ENCODE data around the gene PREX1.

PREX1 gene

GRCh38 chr20:48809673-48810072 lies 18.1 kb downstream of the PREX1 start:
- DNase-seq = no peak

- no peak for DNase-seq
Observed at GRCh38 chr20:48808382-48809034, 19.3 kb downstream of the PREX1 start.

DNA sequence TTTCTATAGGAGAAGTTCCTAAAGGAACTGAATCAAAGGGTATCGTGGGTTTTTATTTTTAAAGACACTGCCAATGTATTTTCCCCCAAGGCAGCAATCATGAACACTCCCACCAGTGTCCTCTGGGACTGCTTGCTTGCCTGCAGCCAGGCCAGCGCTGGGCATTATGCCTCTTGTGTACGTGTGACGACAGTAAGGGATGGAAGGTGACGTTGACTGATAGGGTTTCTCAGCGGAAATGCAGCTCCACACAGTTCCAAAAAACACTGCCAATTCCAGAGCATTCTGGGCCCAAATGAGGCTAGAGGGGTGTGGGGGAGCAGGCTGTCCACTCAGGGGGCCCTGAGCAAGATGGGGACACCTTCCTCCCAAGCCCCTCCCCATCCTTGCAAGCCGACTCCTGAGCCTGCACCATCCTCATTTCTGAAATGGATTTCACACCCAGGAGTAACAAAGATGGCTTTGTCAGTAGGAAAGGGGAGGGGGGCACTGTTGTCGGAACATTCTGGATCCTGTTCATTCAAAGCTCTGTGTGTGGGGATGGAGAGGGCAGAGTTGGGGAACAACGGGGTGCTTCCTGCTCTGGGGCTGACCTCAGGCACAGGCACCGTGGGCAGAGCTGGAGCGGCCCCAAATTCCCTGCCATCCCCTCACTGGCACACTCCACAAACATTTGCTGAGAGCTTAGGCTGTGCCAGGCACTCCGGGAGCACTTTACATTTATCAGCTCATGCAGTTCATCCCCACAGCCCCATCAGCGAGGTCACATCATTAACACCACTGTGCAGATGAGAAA lies 20.0 kb downstream of the PREX1 start:
- DNase-seq = no peak

DNA sequence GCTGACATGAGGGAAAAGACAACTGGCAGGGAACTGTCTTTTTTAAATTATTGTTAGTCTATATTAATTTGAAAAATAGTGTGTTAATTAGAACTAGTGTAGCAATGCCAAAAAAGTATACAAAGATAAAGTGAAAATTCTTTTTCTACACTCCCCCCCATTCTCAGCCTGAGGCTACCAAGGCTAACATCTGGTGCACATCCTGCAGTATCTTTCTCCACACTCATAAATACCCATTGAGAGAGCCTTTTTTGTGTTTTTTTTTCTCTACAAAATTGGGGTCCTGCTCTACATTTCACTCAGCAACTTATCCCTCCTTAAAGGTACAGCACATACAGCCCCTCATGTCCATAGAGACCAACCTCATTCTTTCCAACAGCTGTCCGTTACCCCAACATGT lies 20.7 kb downstream of the PREX1 start:
- DNase-seq = no peak

GRCh38 chr20:48805716-48806115 lies 22.1 kb downstream of the PREX1 start:
- no peak for DNase-seq

DNA sequence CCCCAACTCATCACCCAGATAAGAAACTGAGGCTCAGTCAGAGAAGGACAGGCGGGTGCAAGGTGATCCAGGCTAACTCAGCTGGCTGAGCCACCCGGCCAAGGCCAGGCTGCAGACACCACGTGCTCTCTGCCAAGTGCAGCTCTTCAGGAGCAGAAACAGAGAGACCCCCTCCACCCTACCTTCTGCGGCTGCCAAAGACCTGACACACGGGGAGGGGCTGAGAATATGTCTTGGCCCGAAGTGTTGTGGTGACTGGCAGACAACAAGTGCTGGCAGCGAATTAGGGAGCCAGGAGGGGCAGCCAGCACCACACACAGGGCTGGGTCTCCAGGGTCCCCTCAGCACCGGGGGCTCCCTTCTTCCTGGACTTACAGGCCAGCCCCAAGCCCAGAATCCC lies 22.5 kb downstream of the PREX1 start:
- no peak for DNase-seq

DNA sequence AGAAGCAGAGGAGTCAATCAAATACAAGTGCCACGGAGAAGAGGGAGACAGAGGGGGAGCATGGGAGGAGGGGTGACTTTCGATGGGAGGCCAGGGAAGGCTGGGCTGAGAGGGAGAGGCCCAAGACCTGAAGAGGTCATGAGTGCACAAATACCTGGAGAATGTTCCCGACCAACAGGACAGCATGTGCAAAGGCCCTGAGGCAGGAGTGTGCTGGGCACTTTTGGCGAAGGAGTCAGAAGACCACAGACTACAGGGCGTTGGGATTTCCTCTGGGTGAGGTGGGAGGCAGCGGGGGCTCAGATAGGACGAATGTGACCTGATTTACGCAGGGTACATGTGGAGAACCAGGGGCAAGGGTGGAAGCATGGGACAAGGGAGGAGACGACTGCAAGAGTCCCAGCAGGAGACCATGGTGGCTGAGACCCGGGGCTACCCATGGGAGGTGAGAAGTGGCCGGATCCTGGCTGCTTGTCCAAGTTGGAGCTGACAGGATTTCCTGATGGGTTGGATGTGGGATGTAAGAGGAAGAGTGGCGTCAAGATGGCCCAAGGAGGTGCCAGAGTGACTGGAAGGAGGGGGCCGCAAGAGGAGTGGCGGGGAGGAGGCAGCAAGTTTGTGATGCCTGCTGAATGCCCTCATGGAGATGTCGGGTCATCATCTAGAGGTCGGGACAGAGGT lies 23.4 kb downstream of the PREX1 start:
- DNase-seq = no peak

DNA sequence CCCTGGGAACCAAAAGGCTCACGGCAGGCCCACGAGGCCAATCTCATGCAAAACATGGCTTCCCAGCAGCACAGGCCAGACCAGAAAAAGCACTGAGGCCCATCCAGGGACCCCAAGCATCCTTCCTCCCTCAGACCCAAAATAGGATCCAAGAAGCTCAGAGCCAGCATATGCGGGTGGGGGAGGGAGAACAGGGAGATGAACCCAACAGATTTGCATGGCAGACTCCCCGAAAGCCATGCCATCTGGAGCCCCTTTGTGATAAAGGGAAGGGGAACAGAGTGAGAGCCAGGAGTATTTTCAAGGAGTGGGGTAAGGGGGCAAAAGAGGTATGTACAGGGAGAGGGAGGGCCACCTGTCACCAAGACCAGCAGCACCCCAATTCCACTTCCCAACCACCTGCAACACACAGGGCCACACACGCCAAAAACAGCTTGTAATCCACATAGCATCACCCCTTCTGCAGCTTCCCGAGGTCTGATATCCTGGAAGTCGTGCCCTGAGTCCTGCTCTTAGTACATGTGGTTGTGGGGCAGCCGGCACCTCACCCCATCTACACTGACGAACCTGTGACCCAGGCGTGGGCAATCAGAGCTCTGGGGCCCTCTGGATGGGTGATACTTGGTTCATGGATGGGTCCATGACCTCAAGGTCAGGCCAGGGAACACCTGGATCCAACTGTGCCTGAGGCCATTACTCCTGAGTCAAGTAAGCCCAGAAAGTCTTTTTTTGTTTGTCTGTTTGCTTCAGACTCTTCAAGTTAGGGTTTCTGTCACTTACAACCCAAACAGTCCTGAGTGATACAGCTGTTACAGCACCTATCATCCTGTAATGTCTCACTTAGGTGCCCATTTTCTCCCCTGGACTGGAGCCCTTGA lies 24.4 kb downstream of the PREX1 start:
- DNase-seq = peak; percentile 6

GRCh38 chr20:48802647-48803046 lies 25.2 kb downstream of the PREX1 start:
- DNase-seq = no peak

- DNase-seq = no peak
Observed at GRCh38 chr20:48802216-48802615, 25.6 kb downstream of the PREX1 start.

GRCh38 chr20:48801197-48801596 lies 26.6 kb downstream of the PREX1 start:
- DNase-seq = no peak

DNA sequence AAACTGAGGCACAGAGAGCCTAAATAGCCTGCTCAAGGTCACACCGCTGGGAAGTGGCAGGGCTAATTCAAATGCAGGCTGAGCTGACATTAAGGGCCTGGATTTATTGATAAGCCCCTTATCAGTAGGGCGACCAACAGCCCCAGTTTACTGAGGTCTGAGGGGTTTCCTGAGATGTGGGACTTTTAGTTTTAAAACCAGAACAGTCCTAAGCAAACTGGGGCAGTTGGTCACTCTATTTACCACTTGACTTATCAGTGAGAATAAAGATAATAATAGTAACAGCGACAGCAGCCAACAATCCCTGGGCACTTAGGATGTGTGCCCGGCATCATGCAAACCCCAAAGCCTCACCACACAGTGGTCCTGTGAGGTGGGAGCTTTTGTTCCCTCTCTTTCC lies 27.6 kb downstream of the PREX1 start:
- DNase-seq = peak; percentile 6

DNA sequence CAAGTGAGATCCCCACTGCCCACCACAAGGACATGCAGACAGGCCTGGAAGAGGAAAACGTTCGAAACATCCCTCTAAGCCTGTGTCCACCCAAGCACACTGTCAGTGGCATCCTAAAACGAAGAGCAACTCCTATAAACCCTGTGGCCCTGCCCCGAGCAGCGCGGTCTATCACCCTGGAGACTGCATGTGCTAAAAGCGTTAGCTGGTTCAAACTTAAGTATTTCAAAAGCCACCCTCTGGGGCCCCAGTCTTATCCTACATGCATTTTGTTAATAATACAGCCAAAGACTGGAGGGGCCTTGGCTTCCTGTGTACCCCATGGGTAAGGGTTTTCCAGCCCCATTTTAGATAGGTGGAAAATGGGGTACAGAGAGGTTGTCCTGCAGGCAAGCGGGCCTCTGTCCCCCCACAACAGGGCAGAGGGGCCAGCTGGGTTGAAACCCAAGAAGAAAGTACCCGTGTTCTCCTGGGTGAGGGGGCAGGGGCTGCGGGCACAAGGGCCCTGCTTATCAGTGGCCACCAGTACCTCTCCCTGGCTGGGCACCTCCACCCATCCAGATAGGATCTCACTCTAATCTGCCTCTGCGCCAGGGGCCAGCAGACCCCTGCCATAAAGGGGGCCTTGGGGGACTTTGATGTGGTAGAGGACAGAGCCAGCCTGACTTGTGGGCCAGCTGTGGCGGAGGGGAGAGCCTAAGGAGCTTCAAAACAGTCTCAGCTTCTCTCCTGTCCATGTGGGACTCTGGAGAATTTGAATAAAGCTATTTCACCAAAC lies 28.3 kb downstream of the PREX1 start:
- DNase-seq = peak; percentile 14

- no peak for DNase-seq
Observed at GRCh38 chr20:48797850-48798747, 29.7 kb downstream of the PREX1 start.

DNA sequence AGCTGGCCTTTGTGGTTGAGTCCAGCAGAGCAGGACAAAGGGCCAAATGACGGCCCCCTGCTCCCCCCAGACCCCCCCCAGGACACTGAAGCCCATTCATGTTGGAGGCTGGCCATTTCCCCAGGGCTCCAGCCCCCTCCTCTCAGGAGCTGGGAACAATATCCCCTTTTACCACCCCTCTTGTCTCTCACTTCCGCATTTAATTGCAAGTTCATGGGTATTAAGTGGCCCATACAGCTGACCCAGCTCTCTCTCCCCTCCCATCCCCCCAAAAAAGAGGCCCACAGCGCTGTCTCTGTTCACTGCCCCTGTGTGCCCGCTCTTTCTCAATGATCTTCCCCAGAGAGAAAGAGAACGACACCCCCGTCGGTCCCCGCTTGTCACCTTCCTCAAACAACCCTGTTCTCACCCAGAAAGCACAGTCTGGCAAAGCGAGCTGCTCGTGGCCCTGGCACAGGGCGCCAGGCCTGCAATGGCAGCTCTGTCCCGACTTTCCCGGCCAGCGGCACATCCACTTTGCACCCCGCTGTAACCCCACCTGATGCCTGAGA lies 30.4 kb downstream of the PREX1 start:
- DNase-seq = no peak

DNA sequence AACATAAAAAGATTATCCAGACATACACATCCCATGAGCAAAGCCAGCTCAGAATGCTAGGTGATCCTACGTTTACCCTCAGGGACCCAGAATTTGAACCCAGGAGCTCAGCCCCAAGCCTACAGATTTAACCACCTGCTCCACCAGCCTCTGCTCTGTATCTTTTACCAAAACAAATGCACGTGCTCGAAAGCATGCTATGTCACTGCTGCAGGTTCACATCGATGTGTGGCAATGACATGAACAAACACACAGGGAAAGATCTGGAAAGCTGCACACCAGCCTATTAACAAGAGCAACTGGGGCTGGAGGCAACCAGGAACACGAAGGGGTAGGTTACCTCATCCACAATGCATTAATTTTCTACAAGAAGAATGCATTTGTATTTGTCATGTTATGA lies 32.1 kb downstream of the PREX1 start:
- DNase-seq = no peak

- DNase-seq = no peak
Observed at GRCh38 chr20:48794816-48795457, 32.9 kb downstream of the PREX1 start.

DNA sequence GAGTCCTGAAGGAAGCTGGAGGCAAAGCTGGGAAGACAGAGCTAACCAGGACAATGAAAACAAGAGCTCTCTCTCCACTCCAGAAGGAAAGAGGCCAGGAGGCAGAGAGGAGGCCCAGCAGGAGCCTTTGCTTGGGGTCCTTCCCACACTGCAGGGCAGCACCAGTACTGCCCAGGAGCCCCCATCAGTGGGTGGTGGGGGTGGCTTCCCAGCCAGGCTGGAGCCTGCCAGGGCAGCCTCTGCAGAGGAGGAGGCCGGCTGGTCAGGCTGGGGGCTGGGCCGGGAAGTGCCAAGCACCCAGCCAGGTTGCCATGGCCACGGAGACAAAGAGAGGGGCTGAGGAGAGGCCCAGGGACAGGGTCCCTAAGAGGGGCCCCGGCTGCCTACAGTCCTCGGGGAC lies 33.4 kb downstream of the PREX1 start:
- no peak for DNase-seq

DNA sequence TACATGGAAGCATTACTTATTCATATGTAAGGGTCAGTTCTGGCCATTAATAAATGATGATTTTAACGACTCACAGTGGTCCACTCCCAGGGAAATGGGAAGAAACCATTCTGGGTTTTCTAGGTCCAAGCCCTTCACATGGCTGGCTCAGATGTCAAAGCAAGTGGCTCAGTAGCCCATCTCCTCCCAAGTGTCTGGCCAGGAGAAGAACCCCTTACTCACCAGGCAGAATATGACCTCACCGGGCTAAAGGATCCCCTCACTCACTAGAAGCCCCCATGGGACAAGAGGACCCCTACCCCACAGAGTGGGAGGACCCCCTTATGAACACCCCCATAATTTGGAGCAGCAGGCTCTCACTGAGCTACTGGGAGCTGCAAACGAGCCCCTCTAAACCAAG lies 34.0 kb downstream of the PREX1 start:
- no peak for DNase-seq

DNA sequence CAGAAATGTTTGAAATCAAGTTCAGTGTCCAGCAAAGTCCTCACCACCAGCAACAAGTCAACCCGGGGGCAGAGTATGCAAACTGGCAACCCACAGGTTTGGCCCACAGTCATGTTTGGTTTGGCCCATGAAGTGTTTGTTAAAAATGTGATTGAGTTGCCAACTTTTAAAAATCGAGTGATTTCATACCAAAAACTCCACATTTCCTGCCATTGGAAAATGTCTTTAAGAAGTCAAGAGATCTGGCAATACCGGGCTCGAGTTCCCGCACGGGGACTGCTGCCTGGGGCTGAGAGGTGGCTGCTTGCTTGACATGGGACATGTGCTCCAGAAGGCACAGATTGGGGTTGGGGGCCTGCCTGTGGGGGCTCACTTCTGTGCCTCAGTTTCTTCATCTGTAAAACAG lies 36.1 kb downstream of the PREX1 start:
- DNase-seq = no peak
